ENCODE results near the gene NUMBL. TPM values are rescaled to one million over a fixed set of nuclear protein-coding genes. Genes with fewer than 3 reads are reported as not detected.
A peak's percentile ranks its signal among the peaks of the same experiment; 100 is the strongest.
"Not testable (repeated sequence)": the region's sequence is repeated elsewhere in the genome, so short reads cannot be mapped to it uniquely, and the experiment has no call there.

The NUMBL gene
- total RNA-seq, 2 experiments from 2014 or later: 4.8 to 5.8 TPM

DNA sequence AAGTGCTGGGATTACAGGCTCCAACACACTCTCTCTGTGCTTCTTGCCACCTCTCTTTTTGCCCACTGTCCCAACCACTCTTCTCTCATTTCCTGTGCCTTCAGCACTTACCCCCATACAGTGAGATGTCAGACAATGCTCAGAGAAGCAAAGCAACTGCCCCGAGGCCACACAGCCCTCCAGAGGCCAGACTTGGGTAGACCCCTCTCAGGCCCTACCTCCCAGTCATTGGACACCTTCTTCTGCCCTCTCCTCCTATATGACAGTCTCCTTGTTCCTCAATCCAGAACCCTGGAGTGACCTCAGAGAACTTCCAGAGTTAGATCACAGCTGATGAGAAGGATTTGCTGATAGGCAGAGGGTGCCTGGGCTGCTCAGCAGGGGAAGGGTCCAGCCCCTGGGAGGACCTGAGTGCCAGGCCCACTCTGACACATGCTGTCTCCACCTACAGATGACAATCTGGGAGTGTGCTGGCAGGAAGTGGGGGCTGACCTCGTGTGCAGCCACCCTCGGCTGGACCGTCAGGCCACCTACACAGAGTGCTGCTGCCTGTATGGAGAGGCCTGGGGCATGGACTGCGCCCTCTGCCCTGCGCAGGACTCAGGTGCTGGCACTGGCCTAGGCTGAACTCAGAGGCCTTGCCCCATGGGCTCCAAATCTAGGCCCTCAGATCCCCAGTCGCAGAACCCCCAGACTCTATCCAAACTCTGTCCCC lies 64.9 kb downstream of the NUMBL start:
- no peak overlapping the region for H3K27ac Mint-ChIP-seq

DNA sequence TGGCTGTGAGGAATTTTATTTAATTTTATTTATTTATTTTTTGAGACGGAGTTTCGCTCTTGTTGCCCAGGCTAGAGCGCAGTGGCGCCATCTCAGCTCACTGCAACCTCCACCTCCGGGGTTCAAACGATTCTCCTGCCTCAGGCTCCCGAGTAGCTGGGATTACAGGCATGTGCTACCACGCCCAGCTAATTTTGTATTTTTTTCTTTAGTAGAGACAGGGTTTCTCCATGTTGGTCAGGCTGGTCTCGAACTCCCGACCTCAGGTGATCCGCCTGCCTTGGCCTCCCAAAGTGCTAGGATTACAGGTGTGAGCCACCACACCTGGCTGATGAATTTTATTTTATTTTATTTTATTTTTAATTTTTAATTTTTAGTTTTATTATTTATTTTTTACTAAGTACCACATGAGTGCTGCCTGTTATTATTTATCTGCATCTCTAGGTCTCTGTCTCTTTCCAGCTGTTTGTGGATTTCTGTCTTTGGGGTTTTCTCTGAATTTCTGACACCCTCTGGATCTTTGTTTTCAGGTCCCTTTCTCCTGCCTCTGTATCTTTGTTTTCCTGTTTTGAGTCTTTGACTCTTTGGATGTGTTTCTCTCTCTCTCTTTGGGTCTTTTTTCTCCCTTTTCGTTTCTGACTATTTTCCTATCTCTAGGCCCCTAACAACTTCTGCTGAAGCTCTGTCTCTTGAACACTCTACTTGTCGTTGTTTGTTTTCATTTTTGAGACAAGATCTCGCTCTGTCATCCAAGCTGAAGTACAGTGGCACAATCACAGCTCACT lies 65.9 kb downstream of the NUMBL start:
- DNase-seq, H3K9me3 Mint-ChIP-seq, H3K27me3 Mint-ChIP-seq, H3K4me3 Mint-ChIP-seq: not testable (repeated sequence)
- Mint-ChIP-seq H3K4me1 (peaks cover 12% of the 10 kb centered on the region), H3K36me3 (ENCODE audit: low read depth) (peaks cover 39% of the 10 kb centered on the region), H3K27ac (peak overlapping the region; percentile 0)
- POLR2A ChIA-PET: interaction anchor here (1.3 kb wide), 1 partner anchor 15 kb away, joined by 3 read pairs; no protein-coding TSS in a partner anchor
- CTCF ChIA-PET: interaction anchor here (6.5 kb wide), 1 partner anchor 10 kb away, joined by 43 read pairs; no protein-coding TSS in a partner anchor

More for the DNA sequence above, 64.9 kb downstream of the NUMBL start:
- POLR2A ChIA-PET: interaction anchor here (1.3 kb wide), 1 partner anchor 16 kb away, joined by 3 read pairs; no protein-coding TSS in a partner anchor
- H3K27me3 Mint-ChIP-seq: no peaks in the 10 kb centered on the region
- no peak for DNase-seq
- no peaks in the 10 kb centered on the region for H3K9me3 Mint-ChIP-seq
- peaks cover 39% of the 10 kb centered on the region for H3K36me3 Mint-ChIP-seq (ENCODE audit: low read depth)
- CTCF ChIA-PET: no interaction called here
- H3K4me1 Mint-ChIP-seq: peaks cover 14% of the 10 kb centered on the region
- no peak overlapping the region for H3K4me3 Mint-ChIP-seq

GRCh38 chr19:40623403-40624251 lies 66.8 kb downstream of the NUMBL start:
- no peaks in the 10 kb centered on the region for H3K9me3 Mint-ChIP-seq
- peaks cover 12% of the 10 kb centered on the region for H3K4me1 Mint-ChIP-seq
- H3K36me3 Mint-ChIP-seq (ENCODE audit: low read depth): peaks cover 40% of the 10 kb centered on the region
- ChIA-PET POLR2A (interaction anchor here (1.8 kb wide), 1 partner anchor 17 kb away, joined by 5 read pairs; no protein-coding TSS in a partner anchor), CTCF (interaction anchor here (0.7 to 6.5 kb wide), 3 partner anchors 9 to 20 kb away, joined by 3 to 43 read pairs (median 4); no protein-coding TSS in a partner anchor)
- no peaks in the 10 kb centered on the region for H3K27me3 Mint-ChIP-seq
- no peak overlapping the region for H3K27ac Mint-ChIP-seq
- DNase-seq: no peak
- H3K4me3 Mint-ChIP-seq: no peak overlapping the region

GRCh38 chr19:40622773-40623075 lies 67.7 kb downstream of the NUMBL start:
- POLR2A ChIA-PET: interaction anchor here (1.8 kb wide), 1 partner anchor 16 kb away, joined by 5 read pairs; no protein-coding TSS in a partner anchor
- no peak for DNase-seq
- no peak overlapping the region for H3K4me3 Mint-ChIP-seq
- no peaks in the 10 kb centered on the region for H3K9me3 Mint-ChIP-seq
- H3K27me3 Mint-ChIP-seq: no peaks in the 10 kb centered on the region
- no peak overlapping the region for H3K27ac Mint-ChIP-seq
- H3K36me3 Mint-ChIP-seq (ENCODE audit: low read depth): peaks cover 38% of the 10 kb centered on the region
- CTCF ChIA-PET: interaction anchor here (1.1 to 6.5 kb wide), 2 partner anchors 10 to 12 kb away, joined by 3 to 43 read pairs; no protein-coding TSS in a partner anchor
- peaks cover 12% of the 10 kb centered on the region for H3K4me1 Mint-ChIP-seq

DNA sequence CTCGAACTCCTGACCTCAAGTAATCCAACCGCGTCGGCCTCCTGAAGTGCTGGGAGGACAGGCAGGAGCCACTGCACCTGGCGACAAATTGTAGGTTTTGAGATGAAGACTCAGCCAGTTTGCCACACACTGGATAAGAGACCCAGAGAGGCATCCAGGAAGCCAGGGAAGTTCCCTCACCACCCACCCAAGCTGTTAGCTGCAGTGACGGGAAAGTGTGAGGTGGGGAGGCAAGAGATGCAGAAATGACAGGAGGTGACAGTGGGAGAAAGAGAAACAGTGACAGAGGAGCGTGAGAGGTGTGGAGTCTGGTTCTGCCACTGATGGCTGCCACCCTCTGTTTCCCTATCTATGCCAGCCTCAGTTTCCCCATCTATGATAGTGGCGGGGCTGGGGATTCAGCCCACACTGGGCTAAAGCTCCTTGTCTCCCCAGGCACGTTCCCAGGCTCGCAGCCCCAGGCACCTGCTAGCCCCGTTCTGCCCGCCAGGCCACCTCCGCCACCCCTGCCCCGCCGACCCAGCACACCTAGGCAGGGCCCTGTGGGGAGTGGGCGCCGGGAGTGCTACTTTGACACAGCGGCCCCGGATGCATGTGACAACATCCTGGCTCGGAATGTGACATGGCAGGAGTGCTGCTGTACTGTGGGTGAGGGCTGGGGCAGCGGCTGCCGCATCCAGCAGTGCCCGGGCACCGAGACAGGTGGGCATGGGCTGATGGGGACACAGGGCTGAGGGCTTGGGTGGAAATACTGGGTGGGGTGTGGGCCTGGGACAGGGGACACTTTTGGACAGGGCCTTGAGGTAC lies 68.3 kb downstream of the NUMBL start:
- ChIA-PET POLR2A (interaction anchor here (1.8 kb wide), 1 partner anchor 16 kb away, joined by 5 read pairs; no protein-coding TSS in a partner anchor), CTCF (interaction anchor here (6.5 kb wide), 1 partner anchor 13 kb away, joined by 43 read pairs; no protein-coding TSS in a partner anchor)
- Mint-ChIP-seq H3K27me3 (no peaks in the 10 kb centered on the region), H3K4me3 (no peak overlapping the region), H3K4me1 (peaks cover 12% of the 10 kb centered on the region), H3K36me3 (ENCODE audit: low read depth) (peaks cover 38% of the 10 kb centered on the region), H3K27ac (no peak overlapping the region), H3K9me3 (no peaks in the 10 kb centered on the region)
- DNase-seq: no peak

- H3K27me3 Mint-ChIP-seq: no peaks in the 10 kb centered on the region
- POLR2A ChIA-PET: interaction anchor here (1.3 kb wide), 1 partner anchor 12 kb away, joined by 4 read pairs; no protein-coding TSS in a partner anchor
- H3K4me1 Mint-ChIP-seq: peaks cover 12% of the 10 kb centered on the region
- DNase-seq: no peak
- H3K36me3 Mint-ChIP-seq (ENCODE audit: low read depth): peaks cover 38% of the 10 kb centered on the region
- H3K27ac Mint-ChIP-seq: no peak overlapping the region
- CTCF ChIA-PET: interaction anchor here (0.7 to 6.5 kb wide), 2 partner anchors 14 to 29 kb away, joined by 8 to 43 read pairs; no protein-coding TSS in a partner anchor
- no peak overlapping the region for H3K4me3 Mint-ChIP-seq
- no peaks in the 10 kb centered on the region for H3K9me3 Mint-ChIP-seq
These were observed 69.2 kb downstream of the NUMBL start for GRCh38 chr19:40621283-40621682.

DNA sequence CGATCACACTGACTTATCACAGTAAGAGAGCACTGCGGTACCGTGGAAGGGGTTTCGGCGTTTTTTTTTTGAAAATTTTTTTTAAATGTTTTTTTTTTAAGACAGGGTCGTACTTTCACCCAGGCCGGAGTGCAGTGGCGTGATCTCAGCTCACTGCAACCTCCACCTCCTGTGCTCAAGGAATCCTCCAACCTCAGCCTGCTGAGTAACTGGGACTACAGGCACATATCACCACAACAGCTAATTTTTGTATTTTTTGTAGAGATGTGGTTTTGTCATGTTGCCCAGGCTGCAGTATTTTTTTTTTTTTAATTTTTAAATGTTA lies 70.3 kb downstream of the NUMBL start:
- no peak for DNase-seq
- Mint-ChIP-seq H3K27me3 (no peaks in the 10 kb centered on the region), H3K27ac (no peak overlapping the region), H3K4me3 (no peak overlapping the region), H3K36me3 (ENCODE audit: low read depth) (peaks cover 31% of the 10 kb centered on the region), H3K4me1 (peaks cover 14% of the 10 kb centered on the region), H3K9me3 (no peaks in the 10 kb centered on the region)
- ChIA-PET CTCF (interaction anchor here (1.2 to 6.5 kb wide), 2 partner anchors 15 to 18 kb away, joined by 3 to 43 read pairs; no protein-coding TSS in a partner anchor), POLR2A (interaction anchor here (1.3 kb wide), 1 partner anchor 11 kb away, joined by 4 read pairs; no protein-coding TSS in a partner anchor)

GRCh38 chr19:40619333-40620160 lies 70.9 kb downstream of the NUMBL start:
- H3K4me3 Mint-ChIP-seq: no peak overlapping the region

DNA sequence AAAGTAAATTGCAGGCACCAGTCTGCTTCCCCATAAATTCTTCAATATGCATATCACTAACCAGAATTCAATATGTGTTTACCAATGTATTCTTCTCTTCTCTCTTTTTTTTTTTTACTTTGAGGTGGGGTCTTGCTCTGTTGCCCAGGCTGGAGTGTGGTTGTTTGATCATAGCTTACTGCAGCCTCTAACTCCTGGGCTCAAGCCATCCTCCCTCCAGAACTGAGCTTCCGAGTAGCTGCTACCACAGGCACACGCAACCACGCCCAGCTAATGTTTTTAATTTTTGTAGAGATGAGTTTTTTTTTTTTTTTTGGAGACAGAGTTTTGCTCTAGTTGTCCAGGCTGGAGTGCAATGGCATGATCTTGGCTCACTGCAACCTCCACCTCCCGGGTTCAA lies 72.5 kb downstream of the NUMBL start:
- Mint-ChIP-seq H3K9me3 (no peaks in the 10 kb centered on the region), H3K27me3 (no peaks in the 10 kb centered on the region), H3K36me3 (ENCODE audit: low read depth) (peaks cover 24% of the 10 kb centered on the region), H3K27ac (no peak overlapping the region), H3K4me3 (no peak overlapping the region), H3K4me1 (peaks cover 23% of the 10 kb centered on the region)
- no peak for DNase-seq
- POLR2A ChIA-PET: no interaction called here
- CTCF ChIA-PET: interaction anchor here (0.7 to 0.8 kb wide), 2 partner anchors 14 to 15 kb away, joined by 3 read pairs; no protein-coding TSS in a partner anchor

More at GRCh38 chr19:40619333-40620160, 70.9 kb downstream of the NUMBL start:
- peaks cover 33% of the 10 kb centered on the region for H3K36me3 Mint-ChIP-seq (ENCODE audit: low read depth)
- ChIA-PET POLR2A (interaction anchor here (0.6 to 1.2 kb wide), 2 partner anchors 14 to 293 kb away, joined by 3 to 5 read pairs; no protein-coding TSS in a partner anchor), CTCF (interaction anchor here (1.2 to 6.5 kb wide), 3 partner anchors 15 to 20 kb away, joined by 3 to 43 read pairs (median 3); no protein-coding TSS in a partner anchor)
- DNase-seq: no peak
- peaks cover 16% of the 10 kb centered on the region for H3K4me1 Mint-ChIP-seq
- H3K27me3 Mint-ChIP-seq: no peaks in the 10 kb centered on the region
- H3K9me3 Mint-ChIP-seq: no peaks in the 10 kb centered on the region
- H3K27ac Mint-ChIP-seq: no peak overlapping the region

GRCh38 chr19:40616941-40617340 lies 73.5 kb downstream of the NUMBL start:
- H3K9me3 Mint-ChIP-seq: no peaks in the 10 kb centered on the region
- peaks cover 24% of the 10 kb centered on the region for H3K36me3 Mint-ChIP-seq (ENCODE audit: low read depth)
- H3K4me1 Mint-ChIP-seq: peaks cover 33% of the 10 kb centered on the region
- no peaks in the 10 kb centered on the region for H3K27me3 Mint-ChIP-seq
- H3K27ac Mint-ChIP-seq: no peak overlapping the region
- no peak for DNase-seq
- H3K4me3 Mint-ChIP-seq: no peak overlapping the region
- ChIA-PET CTCF (interaction anchor here (1.0 to 2.3 kb wide), 3 partner anchors 11 to 312 kb away, joined by 4 to 8 read pairs (median 7); no protein-coding TSS in a partner anchor), POLR2A (interaction anchor here (4.6 kb wide), 1 partner anchor 13 kb away, joined by 53 read pairs; no protein-coding TSS in a partner anchor)

GRCh38 chr19:40616178-40616577 lies 74.3 kb downstream of the NUMBL start:
- no peaks in the 10 kb centered on the region for H3K27me3 Mint-ChIP-seq
- ChIA-PET POLR2A (interaction anchor here (1.5 to 4.6 kb wide), 2 partner anchors 12 to 1460 kb away, joined by 4 to 53 read pairs; partner anchors contain the start of gene ZNF574), CTCF (interaction anchor here (0.6 to 2.3 kb wide), 6 partner anchors 10 to 311 kb away, joined by 3 to 12 read pairs (median 6); no protein-coding TSS in a partner anchor)
- H3K9me3 Mint-ChIP-seq: no peaks in the 10 kb centered on the region
- H3K4me1 Mint-ChIP-seq: peaks cover 34% of the 10 kb centered on the region
- H3K36me3 Mint-ChIP-seq (ENCODE audit: low read depth): peaks cover 23% of the 10 kb centered on the region
- no peak overlapping the region for H3K4me3 Mint-ChIP-seq
- no peak for DNase-seq
- no peak overlapping the region for H3K27ac Mint-ChIP-seq

All from activated CD4-positive, alpha-beta memory T cell treated with anti-CD3 and anti-CD28 coated beads, Interleukin-2, amount 10 ng/mL, durations not matched to agents 7 days and 5 days (primary cell).